Gastroesophageal sphincter (tissue), 3 donors: ENCODE measurements around the gene ZNF480.
A peak's percentile ranks its signal among the peaks of the same experiment; 100 is the strongest.

Experiments used
- EP300 ChIP-seq: sonication (generic); formaldehyde crosslinking; IDR thresholded peaks from one replicate; pipeline ENCODE4 v1.6.1; 2017; ENCODE audit warnings: antibody characterized with exemption, mild to moderate bottlenecking
- POLR2A ChIP-seq, 2 donors: fragments of 450-650 bp; IDR thresholded peaks; one replicate each; pipeline ENCODE4 v1.6.1; 2017; ENCODE audit warnings: antibody characterized with exemption in 2 of 2, mild to moderate bottlenecking in 2 of 2, moderate library complexity in 1 of 2
- POLR2AphosphoS5 ChIP-seq: sonication (generic); formaldehyde crosslinking; IDR thresholded peaks from one replicate; pipeline ENCODE4 v1.6.1; 2017; ENCODE audit warnings: antibody characterized with exemption
- TF ChIP-seq, protein P1 (sequence below), 4 experiments: fragments of 200-600 bp in 2 of 4; fragments of 450-650 bp in 2 of 4; sonication (generic) in 1 of 4; IDR thresholded peaks; one replicate each; pipeline ENCODE4 v1.5.1; 2017 to 2019; ENCODE audit warnings: antibody characterized with exemption in 4 of 4, mild to moderate bottlenecking in 2 of 4, moderate library complexity in 2 of 4

- TF ChIP-seq, protein P1, sequence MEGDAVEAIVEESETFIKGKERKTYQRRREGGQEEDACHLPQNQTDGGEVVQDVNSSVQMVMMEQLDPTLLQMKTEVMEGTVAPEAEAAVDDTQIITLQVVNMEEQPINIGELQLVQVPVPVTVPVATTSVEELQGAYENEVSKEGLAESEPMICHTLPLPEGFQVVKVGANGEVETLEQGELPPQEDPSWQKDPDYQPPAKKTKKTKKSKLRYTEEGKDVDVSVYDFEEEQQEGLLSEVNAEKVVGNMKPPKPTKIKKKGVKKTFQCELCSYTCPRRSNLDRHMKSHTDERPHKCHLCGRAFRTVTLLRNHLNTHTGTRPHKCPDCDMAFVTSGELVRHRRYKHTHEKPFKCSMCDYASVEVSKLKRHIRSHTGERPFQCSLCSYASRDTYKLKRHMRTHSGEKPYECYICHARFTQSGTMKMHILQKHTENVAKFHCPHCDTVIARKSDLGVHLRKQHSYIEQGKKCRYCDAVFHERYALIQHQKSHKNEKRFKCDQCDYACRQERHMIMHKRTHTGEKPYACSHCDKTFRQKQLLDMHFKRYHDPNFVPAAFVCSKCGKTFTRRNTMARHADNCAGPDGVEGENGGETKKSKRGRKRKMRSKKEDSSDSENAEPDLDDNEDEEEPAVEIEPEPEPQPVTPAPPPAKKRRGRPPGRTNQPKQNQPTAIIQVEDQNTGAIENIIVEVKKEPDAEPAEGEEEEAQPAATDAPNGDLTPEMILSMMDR (IDR thresholded peaks at IDR 0.05) = peak in 3 of 4 experiments; percentile 46 to 62 (median 49)
- TF ChIP-seq POLR2A (IDR thresholded peaks at IDR 0.05) (no peak), POLR2AphosphoS5 (no peak), EP300 (no peak)
Measured at GRCh38 chr19:52248241-52248640, 48.7 kb upstream of the ZNF480 start.
